GM19463 (cell line): ENCODE measurements around the gene CFD.

Experiments
- ATAC-seq: cut with Tn5 transposase; IDR thresholded peaks from one replicate; pipeline ENCODE4 v1.9.1; 2021; ENCODE audit warnings: mild to moderate bottlenecking, moderate library complexity; ENCODE audit not compliant: unreplicated experiment

Gene CFD

DNA sequence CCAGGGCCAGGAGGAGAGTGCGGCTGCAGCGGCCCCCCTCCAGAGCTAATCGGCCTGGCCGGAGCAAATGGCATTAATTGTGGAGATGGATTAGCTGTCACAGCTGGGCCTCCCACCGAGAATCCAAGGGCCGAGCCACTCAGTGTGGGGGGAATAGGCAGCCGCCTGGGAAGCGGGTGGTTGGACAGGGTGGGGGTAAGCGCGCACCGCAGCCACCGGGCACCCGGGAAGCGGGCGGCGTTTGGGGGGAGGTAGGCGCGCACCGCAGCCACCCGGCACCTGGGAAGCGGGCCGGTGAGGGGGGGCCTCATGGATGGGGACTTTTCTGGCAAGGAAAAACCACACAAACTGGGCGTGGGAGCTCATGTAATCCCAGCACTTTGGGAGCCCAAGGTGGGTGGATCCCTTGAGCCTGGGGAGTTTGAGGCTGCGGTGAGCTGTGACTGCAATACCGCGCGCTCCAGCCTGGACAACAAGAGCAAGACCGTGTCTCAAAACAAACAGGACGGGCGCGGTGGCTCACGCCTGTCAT, 43.9 kb downstream of the CFD start:
- ATAC-seq, result no peak

DNA sequence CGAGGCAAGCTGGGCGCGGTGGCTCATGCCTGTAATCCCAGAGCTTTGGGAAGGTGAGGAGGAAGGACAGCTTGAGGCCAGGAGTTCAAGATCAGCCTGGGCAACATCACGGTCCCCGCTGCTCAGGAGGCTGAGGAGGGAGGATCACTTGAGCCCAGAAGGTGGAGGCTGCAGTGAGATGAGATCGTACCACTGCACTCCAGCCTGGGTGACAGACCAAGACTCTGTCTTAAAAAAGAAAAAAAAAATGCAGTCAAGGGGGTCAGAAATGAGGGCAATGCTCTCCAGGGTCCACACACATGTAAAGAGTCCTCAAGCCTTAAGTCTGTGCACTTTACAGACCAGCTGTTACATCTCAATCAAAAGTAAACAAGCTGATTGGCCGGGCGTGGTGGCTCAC, 45.1 kb downstream of the CFD start:
- ATAC-seq, result no peak

DNA sequence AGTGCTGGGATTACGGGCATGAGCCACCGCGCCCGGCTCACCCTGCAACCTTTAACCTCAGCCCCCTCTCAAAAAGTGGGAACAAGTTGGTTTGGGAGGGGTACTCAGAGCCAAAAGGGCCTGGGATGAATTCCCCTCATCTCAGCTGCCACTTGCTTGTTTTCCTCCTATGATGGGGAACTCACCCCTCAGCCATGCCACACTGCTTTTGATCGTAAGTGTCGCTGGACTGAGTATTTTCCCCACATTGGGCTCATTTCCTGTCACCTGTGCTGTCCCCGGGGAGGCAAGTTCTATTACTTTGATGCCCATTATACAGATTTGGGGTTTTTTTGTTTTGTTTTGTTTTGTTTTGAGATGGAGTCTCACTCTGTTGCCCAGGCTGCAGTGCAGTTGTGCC, 47.0 kb downstream of the CFD start:
- no peak for ATAC-seq

DNA sequence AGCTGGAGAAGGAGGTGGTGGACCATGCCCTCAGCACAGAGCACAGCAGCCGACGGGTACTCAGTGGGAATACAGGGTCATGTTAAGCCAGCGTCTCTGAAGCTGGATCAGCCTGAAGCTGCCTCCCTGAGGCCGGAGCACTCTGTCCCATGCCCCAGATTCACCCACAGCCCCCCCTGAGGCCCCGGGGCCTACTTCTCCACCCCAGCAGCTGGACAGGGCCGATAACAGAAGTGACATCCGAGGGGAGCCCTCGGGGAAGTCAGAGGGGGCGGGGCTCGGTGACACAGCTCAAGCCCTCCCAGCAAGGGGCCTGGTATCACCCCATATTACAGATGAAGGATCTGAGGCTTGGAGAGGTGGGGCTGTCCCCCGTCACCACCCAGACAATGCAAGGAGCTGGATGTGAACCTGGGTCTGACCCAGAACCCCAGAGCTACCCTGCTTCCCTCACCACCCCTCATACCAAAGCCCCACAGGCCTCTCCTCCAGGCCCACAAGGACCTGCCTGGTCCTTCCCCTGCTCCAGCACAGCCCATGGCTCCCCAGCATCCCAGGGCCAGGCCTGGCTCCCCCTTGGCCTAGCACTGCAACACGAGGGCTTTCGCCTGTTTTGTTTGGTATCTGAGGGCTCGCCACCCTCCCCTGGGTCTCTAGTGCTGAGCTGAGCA, 47.9 kb downstream of the CFD start:
- no peak for ATAC-seq

DNA sequence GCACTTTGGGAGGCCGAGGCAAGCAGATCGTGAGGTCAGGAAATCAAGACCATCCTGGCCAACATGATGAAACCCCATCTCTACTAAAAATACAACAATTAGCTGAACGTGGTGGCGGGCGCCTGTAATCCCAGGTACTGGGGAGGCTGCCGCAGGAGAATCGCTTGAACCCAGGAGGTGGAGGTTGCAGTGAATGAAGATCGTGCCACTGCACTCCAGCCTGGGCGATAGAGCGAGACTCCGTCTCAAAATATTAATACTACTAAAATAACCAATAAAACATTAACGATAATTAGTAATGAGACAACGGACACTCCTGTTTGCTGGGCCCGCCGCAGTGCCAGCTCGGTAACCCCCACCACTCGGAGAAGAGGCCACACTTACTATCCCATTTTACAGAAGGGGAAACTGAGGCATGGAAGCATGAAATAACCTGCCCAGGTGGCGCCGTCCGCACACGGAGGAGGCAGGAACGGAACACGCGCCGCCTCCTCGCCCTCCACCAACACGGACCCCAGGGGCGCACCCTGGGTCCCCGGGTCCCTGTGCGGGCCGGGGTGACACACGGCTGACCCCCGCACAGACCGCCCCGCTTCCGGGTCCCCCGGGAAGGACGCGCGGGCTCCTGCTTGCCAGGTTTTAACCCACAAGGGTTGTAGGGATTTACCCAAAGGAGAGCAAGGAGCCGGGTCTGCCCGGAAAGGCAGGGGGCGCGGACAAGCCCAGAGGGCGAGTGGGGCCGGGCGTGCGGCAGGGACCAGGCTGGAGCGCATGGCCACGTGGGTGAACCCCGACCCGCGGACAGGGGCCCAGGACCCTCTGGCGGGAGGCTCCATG, 52.0 kb downstream of the CFD start:
- ATAC-seq, result no peak

DNA sequence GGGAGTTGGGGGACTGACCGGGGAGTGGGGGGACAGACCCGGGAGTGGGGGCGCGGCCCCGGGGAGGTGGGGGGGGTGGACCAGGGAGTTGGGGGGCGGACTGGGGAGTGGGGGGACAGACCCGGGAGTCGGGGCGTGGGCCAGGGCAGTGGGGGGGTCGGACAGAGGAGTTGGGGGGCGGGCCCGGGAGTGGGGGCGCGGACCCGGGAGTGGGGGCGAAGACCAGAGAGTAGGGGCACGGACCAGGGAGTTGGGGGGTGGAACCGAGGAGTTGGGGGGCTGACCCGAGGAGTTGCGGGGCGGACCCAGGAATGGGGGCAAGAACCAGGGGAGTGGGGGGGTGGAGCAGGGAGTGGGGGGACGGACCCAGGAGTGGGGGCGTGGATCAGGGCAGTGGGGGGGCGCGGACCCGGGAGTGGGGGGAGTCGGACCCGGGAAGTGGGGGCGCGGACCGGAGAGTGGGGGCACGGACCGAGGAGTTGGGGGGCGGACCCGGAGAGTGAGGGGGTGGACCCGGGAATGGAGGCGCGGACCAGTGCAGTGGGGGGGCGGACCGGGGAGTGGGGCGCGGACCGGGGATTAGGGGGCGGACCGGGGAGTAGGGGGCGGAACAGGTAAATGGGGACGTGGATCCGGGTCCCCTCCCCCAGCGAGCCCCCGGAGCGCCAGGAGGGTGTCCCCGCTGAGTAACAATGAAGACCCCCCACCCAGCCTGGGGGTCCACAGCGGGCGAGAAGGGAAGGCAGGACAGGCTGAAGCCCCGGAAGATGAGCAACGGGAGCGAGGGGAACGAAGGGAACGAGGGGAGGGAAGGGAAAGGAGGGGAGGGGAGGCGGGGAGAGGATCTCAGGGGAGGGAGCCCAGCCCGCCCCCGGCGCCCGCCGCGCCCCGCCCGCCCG, 53.0 kb downstream of the CFD start:
- no peak for ATAC-seq
